ENCODE data around the gene PARD3B.

PARD3B gene

DNA sequence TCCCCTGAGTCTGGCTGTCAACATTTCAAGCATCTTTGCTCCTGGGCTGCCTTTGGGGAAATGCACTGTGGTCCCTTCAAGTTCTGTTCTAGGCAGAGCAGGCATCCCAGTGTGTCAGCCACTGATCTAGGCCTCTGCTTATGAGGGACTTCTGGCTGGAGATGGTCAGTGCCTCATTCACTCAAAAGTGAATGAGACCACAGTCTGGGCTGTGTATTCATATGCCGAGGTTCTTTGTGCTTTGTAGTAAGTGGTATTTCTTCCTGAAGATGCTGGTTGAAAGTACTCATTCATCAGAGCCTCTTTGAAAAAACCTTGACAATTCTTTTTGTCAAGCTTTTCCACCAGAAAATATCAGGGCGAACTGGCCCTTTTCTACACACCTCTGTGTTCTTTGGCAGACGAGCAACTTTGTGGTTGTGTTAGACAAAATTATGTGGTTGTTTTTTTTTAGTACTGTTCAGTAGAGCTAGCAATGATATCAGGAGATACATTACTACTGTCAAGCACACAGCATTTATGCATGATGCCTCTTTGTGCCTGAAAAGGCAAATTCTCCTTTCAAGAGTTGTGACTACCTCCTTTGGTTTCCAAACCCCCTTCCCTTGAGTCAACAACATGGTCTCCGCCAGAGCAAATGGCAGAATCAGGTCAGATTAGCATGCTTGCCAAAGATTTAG lies 626.1 kb downstream of the PARD3B start:
- TF ChIP-seq L3MBTL2 (conservative IDR thresholded peaks at IDR 0.05) (no peak), TARDBP (IDR thresholded peaks at IDR 0.05) (no peak), LEF1 (IDR thresholded peaks at IDR 0.05; ENCODE audit: borderline replicate concordance) (no peak), ARNT (IDR thresholded peaks at IDR 0.05) (no peak), HDGF (IDR thresholded peaks at IDR 0.05; ENCODE audit: borderline replicate concordance) (no peak), SP1 (IDR thresholded peaks at IDR 0.05) (no peak), BHLHE40 (IDR thresholded peaks at IDR 0.05; ENCODE audit: borderline replicate concordance) (no peak), CTBP1 (IDR thresholded peaks at IDR 0.05; ENCODE audit: borderline replicate concordance) (no peak), ZNF384 (IDR thresholded peaks at IDR 0.05) (no peak), FOXK2 (IDR thresholded peaks at IDR 0.05) (no peak), SUZ12 (IDR thresholded peaks at IDR 0.05) (no peak), ELF4 (IDR thresholded peaks at IDR 0.05) (no peak), FOXA1 (IDR thresholded peaks at IDR 0.05) (no peak), NFRKB (IDR thresholded peaks at IDR 0.05) (no peak)
- TF ChIP-seq, protein P1, sequence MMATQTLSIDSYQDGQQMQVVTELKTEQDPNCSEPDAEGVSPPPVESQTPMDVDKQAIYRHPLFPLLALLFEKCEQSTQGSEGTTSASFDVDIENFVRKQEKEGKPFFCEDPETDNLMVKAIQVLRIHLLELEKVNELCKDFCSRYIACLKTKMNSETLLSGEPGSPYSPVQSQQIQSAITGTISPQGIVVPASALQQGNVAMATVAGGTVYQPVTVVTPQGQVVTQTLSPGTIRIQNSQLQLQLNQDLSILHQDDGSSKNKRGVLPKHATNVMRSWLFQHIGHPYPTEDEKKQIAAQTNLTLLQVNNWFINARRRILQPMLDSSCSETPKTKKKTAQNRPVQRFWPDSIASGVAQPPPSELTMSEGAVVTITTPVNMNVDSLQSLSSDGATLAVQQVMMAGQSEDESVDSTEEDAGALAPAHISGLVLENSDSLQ (IDR thresholded peaks at IDR 0.05): no peak
- CTCF ChIA-PET: no interaction called here
- no peak for DNase-seq (ENCODE audit: extremely low spot score)
- POLR2A ChIA-PET: no interaction called here

DNA sequence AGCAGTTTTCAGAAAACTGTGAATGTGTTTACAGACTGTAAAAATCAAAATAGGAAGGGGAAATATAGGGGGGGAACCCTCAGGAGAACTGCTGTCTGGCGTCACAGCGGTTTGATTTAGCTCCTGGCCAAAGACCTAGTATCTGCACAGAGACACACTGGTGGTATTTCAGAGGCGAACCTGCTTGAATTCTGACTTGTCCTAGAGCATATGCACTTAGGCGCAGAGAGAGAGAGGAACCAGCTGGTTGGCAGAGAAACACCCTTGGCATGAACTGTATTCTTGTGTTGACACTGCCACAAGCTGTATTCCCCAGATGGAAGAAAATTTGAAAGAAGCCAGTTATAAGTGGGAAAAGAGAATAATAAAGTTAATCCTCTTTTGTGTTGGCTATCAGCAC lies 630.6 kb downstream of the PARD3B start:
- ChIA-PET CTCF (no interaction called here), POLR2A (no interaction called here)
- TF ChIP-seq FOXM1 (IDR thresholded peaks at IDR 0.05; ENCODE audit: borderline replicate concordance) (no peak), CTBP1 (IDR thresholded peaks at IDR 0.05; ENCODE audit: borderline replicate concordance) (no peak), FOXA1 (IDR thresholded peaks at IDR 0.05) (no peak), HDGF (IDR thresholded peaks at IDR 0.05; ENCODE audit: borderline replicate concordance) (no peak), SUZ12 (IDR thresholded peaks at IDR 0.05) (no peak), ZNF384 (IDR thresholded peaks at IDR 0.05) (no peak), BHLHE40 (IDR thresholded peaks at IDR 0.05; ENCODE audit: borderline replicate concordance) (no peak), SP1 (IDR thresholded peaks at IDR 0.05) (no peak), FOXK2 (IDR thresholded peaks at IDR 0.05) (no peak), ELF4 (IDR thresholded peaks at IDR 0.05) (no peak), L3MBTL2 (conservative IDR thresholded peaks at IDR 0.05) (no peak), LEF1 (IDR thresholded peaks at IDR 0.05; ENCODE audit: borderline replicate concordance) (no peak), TARDBP (IDR thresholded peaks at IDR 0.05) (no peak), NFRKB (IDR thresholded peaks at IDR 0.05) (no peak), ARNT (IDR thresholded peaks at IDR 0.05) (no peak)
- TF ChIP-seq, protein P1 (IDR thresholded peaks at IDR 0.05): no peak
- DNase-seq (ENCODE audit: extremely low spot score): no peak

DNA sequence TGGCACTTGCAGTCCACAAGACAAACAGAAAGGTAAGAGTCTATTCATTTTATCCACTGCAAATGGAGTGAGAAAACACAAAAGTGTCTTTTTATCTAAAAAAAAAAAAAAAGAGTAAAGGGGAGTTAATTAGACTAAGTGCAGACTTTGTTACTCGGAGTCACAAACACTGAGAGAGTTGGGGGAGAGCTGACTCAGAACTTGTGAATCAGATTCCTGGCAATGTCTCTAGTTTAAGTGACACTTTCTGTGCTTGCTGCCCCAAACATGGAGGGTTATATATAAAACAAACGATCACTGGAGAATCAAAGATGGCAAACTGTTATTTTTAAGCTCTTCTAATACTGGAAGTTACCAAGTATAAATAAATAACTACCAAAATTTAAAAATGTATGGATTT lies 631.3 kb downstream of the PARD3B start:
- no peak for DNase-seq (ENCODE audit: extremely low spot score)
- CTCF ChIA-PET: interaction anchor here (0.6 kb wide), 1 partner anchor 1267 kb away, joined by 4 read pairs; no protein-coding TSS in a partner anchor
- POLR2A ChIA-PET: no interaction called here
- TF ChIP-seq SUZ12 (IDR thresholded peaks at IDR 0.05): no peak
- no peak for TF ChIP-seq ELF4 (IDR thresholded peaks at IDR 0.05)
- TF ChIP-seq ARNT (IDR thresholded peaks at IDR 0.05): no peak
- TF ChIP-seq FOXA1 (IDR thresholded peaks at IDR 0.05): no peak
- no peak for TF ChIP-seq TARDBP (IDR thresholded peaks at IDR 0.05)
- TF ChIP-seq BHLHE40 (IDR thresholded peaks at IDR 0.05; ENCODE audit: borderline replicate concordance): no peak
- TF ChIP-seq SP1 (IDR thresholded peaks at IDR 0.05): no peak
- no peak for TF ChIP-seq HDGF (IDR thresholded peaks at IDR 0.05; ENCODE audit: borderline replicate concordance)
- no peak for TF ChIP-seq ZNF384 (IDR thresholded peaks at IDR 0.05)
- no peak for TF ChIP-seq NFRKB (IDR thresholded peaks at IDR 0.05)
- TF ChIP-seq, protein P1 (IDR thresholded peaks at IDR 0.05): no peak
- TF ChIP-seq FOXM1 (IDR thresholded peaks at IDR 0.05; ENCODE audit: borderline replicate concordance): no peak
- TF ChIP-seq L3MBTL2 (conservative IDR thresholded peaks at IDR 0.05): no peak
- TF ChIP-seq LEF1 (IDR thresholded peaks at IDR 0.05; ENCODE audit: borderline replicate concordance): no peak
- TF ChIP-seq CTBP1 (IDR thresholded peaks at IDR 0.05; ENCODE audit: borderline replicate concordance): no peak
- no peak for TF ChIP-seq FOXK2 (IDR thresholded peaks at IDR 0.05)

DNA sequence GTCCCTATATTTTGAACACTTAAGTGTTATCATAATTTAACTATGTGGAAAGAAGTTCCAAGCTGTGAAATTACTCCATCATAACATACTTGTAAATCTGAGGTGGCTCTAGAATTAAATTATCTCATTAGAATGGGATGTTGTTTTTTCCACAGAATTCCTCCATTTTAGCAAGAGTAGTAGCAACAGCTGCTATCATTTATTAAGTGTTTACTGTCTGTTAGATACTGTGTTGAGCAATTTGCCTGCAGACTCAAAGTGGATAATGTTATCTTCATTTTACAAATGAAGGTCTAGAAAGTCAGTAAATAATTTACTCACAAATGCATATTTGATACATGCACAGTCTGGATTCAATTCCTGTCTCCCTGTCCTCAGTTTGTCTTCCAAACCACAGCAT lies 632.3 kb downstream of the PARD3B start:
- POLR2A ChIA-PET: no interaction called here
- DNase-seq (ENCODE audit: extremely low spot score): no peak
- CTCF ChIA-PET: no interaction called here
- no peak for TF ChIP-seq NFRKB (IDR thresholded peaks at IDR 0.05)
- no peak for TF ChIP-seq SP1 (IDR thresholded peaks at IDR 0.05)
- TF ChIP-seq ZNF384 (IDR thresholded peaks at IDR 0.05): no peak
- no peak for TF ChIP-seq TARDBP (IDR thresholded peaks at IDR 0.05)
- TF ChIP-seq ELF4 (IDR thresholded peaks at IDR 0.05): no peak
- no peak for TF ChIP-seq ARNT (IDR thresholded peaks at IDR 0.05)
- TF ChIP-seq FOXA1 (IDR thresholded peaks at IDR 0.05): no peak
- TF ChIP-seq FOXM1 (IDR thresholded peaks at IDR 0.05; ENCODE audit: borderline replicate concordance): no peak

DNA sequence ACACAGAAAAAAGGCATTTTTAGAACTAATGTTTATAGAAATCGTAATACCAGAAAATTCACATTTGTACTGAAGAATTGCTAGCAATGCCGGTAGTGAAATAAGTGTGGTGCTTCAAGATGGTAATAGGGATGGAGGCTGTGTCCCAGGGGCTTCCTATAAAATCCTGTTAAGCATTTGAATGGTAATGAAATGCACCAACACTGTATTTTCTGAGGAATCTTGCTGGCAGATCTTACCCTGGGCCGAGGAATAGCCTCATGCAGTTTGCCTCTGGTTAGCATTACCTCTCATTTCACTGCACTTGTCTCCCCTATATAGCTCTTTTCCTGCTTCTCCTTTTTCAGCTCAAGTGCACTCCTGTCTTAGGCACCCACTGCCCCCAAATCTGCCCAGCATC lies 635.5 kb downstream of the PARD3B start:
- TF ChIP-seq BHLHE40 (IDR thresholded peaks at IDR 0.05; ENCODE audit: borderline replicate concordance): no peak
- no peak for TF ChIP-seq TARDBP (IDR thresholded peaks at IDR 0.05)
- no peak for TF ChIP-seq ARNT (IDR thresholded peaks at IDR 0.05)
- TF ChIP-seq NFRKB (IDR thresholded peaks at IDR 0.05): no peak
- TF ChIP-seq CTBP1 (IDR thresholded peaks at IDR 0.05; ENCODE audit: borderline replicate concordance): no peak
- TF ChIP-seq FOXK2 (IDR thresholded peaks at IDR 0.05): no peak
- TF ChIP-seq ZNF384 (IDR thresholded peaks at IDR 0.05): no peak
- TF ChIP-seq SUZ12 (IDR thresholded peaks at IDR 0.05): no peak
- CTCF ChIA-PET: no interaction called here
- no peak for DNase-seq (ENCODE audit: extremely low spot score)
- POLR2A ChIA-PET: no interaction called here

DNA sequence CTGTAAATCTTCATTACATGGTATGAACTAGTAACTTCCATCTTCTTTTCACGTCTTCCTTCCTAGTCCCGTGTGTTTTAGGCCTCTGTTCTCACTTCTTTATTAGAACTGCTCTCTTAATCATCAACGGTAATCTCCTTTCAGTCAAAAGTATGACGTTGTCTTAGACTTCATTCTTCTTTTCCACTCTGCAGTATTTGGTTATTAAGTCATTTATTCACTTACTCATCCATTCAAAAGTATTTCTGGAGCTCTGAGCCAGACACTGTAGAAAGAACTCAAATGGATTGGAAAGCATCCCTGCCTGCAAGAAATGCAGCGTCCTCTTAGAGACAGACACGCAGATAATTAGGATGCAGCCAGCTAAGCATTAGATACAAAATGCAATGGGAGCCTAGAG lies 642.5 kb downstream of the PARD3B start:
- POLR2A ChIA-PET: no interaction called here
- DNase-seq (ENCODE audit: extremely low spot score): no peak
- CTCF ChIA-PET: no interaction called here
- no peak for TF ChIP-seq ZNF384 (IDR thresholded peaks at IDR 0.05)
- TF ChIP-seq L3MBTL2 (conservative IDR thresholded peaks at IDR 0.05): no peak
- TF ChIP-seq, protein P1 (IDR thresholded peaks at IDR 0.05): no peak
